ENCODE data around the gene TWNK. TPM values are rescaled to one million over a fixed set of nuclear protein-coding genes. Genes with fewer than 3 reads are reported as not detected.

TWNK gene
- total and polyA plus RNA-seq, 2 donors (not counting 3 experiments of a cell fraction or from before 2014, with no cell fraction given): 5.6 to 10.9 TPM

DNA sequence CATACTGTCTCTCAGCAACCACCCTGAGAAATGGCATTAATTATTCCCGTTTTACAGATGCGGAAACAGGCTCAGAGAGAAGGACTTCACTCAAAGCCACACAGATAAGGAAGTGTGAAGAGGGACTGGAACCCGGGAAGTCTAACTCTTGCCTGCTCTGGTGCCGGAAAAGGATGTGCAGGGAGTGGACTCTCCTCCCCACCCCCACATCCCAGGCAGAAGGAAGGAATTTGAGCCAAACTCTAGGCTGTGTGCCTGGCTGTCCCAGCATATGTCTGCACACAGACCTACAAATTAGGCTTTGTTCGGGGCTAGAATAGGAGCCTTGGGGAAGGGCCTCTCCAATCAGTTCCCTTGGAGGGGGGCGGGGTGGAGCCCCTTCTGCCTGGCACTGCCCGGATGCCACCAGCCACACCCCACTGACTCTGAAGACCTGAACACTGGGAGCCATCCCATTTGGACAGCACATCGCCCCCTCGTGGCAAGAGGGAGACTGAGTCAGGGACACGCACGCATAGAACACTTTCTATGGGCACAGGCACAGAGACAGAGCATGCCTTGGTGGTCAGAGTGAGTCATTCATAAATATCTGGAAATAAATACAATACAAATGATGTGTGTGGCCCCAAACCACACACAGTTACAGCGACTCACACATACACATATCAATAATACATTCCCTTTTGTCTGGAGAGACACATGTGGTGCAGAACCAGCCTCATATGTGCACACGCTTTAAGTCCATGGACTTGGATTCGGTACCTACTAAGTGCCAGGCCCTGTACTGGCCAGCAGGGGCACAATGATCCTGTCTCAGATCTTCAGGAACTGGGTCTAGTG is 25.4 kb downstream of the TWNK start:
- ChIA-PET POLR2A (no interaction called here), CTCF (interaction anchor here (1.6 to 8.8 kb wide), 3 partner anchors 11 to 17 kb away, joined by 18 to 92 read pairs (median 21); partner anchors contain the start of gene LZTS2)
- H3K36me3 ChIP-seq (ENCODE audit: control insufficient read depth in 2 of 2, extremely low read depth in 1 of 2, insufficient read depth in 2 of 2, low read length in 2 of 2): no peaks in the 10 kb centered on the region
- dilution Hi-C loops (cut with MboI; ENCODE audit: extremely low pct_ligation_motif_present, low sequenced_read_pairs) (no loop called here), intact Hi-C loops (cut with micrococcal nuclease) (loop anchor here (1.0 to 10.0 kb wide), 5 partner anchors 14 to 340 kb away; partner anchors contain the start of genes SEMA4G and SLF2)
- no peaks in the 10 kb centered on the region for H3K9me1 ChIP-seq (replicated peaks; ENCODE audit: control insufficient read depth, extremely low read depth, insufficient read depth, low read length)
- H3K9me3 ChIP-seq (replicated peaks; ENCODE audit: control insufficient read depth, insufficient read depth, low read length): no peaks in the 10 kb centered on the region
- TF ChIP-seq, protein P1, sequence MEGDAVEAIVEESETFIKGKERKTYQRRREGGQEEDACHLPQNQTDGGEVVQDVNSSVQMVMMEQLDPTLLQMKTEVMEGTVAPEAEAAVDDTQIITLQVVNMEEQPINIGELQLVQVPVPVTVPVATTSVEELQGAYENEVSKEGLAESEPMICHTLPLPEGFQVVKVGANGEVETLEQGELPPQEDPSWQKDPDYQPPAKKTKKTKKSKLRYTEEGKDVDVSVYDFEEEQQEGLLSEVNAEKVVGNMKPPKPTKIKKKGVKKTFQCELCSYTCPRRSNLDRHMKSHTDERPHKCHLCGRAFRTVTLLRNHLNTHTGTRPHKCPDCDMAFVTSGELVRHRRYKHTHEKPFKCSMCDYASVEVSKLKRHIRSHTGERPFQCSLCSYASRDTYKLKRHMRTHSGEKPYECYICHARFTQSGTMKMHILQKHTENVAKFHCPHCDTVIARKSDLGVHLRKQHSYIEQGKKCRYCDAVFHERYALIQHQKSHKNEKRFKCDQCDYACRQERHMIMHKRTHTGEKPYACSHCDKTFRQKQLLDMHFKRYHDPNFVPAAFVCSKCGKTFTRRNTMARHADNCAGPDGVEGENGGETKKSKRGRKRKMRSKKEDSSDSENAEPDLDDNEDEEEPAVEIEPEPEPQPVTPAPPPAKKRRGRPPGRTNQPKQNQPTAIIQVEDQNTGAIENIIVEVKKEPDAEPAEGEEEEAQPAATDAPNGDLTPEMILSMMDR (IDR thresholded peaks at IDR 0.05; ENCODE audit: extremely low read depth in 1 of 2, insufficient read depth in 1 of 2, low read depth in 1 of 2, low read length in 2 of 2): peak; percentile 80 to 96
- TF ChIP-seq EZH2 (IDR thresholded peaks at IDR 0.05; ENCODE audit: borderline replicate concordance, low read depth, low read length, severe bottlenecking) (no peak), FOS (IDR thresholded peaks at IDR 0.05; ENCODE audit: borderline replicate concordance, insufficient read depth, low read length) (peak; percentile 80), MYC (IDR thresholded peaks at IDR 0.05; ENCODE audit: low read depth, low read length) (no peak)
- no TSS peak for BruUV-seq (replicated peaks)
- H3K27me3 ChIP-seq (ENCODE audit: control insufficient read depth in 2 of 2, insufficient read depth in 2 of 2, low read length in 2 of 2): no peaks in the 10 kb centered on the region
- FAIRE-seq (peak; percentile 98), DNase-seq (ENCODE audit: low read depth, low spot score) (peak; percentile 95)
- H4K20me1 ChIP-seq (replicated peaks; ENCODE audit: control insufficient read depth, extremely low read depth, insufficient read depth, low read length): no peaks in the 10 kb centered on the region
- H3K9ac ChIP-seq (replicated peaks; ENCODE audit: extremely low read depth, insufficient read depth, low read length): no peak overlapping the region
- peaks cover 13% of the 10 kb centered on the region for H3K4me1 ChIP-seq (ENCODE audit: control insufficient read depth, extremely low read depth, insufficient read depth, low read length)
- peak overlapping the region; percentile 12 for H3K27ac ChIP-seq (ENCODE audit: insufficient read depth, low read depth, low read length)
- H3K79me2 ChIP-seq (ENCODE audit: control insufficient read depth, insufficient read depth, low read length): no peaks in the 10 kb centered on the region
- no peak overlapping the region for H3K4me3 ChIP-seq (replicated peaks in 1 of 3; ENCODE audit: insufficient read depth in 1 of 3, low read depth in 1 of 3, low read length in 3 of 3)
- H3K4me2 ChIP-seq (ENCODE audit: insufficient read depth, low read length): peak overlapping the region; percentile 12
- H2AFZ ChIP-seq (ENCODE audit: low read depth, low read length): peak overlapping the region; percentile 56
